ENCODE results near the gene POLA1.

The POLA1 gene

GRCh38 chrX:25018682-25019081 is 325.0 kb downstream of the POLA1 start (continued):
- TF ChIP-seq PATZ1 (CRISPR knock-in tag; IDR thresholded peaks at IDR 0.05; ENCODE audit: borderline replicate concordance) (no peak), TCF4 (CRISPR knock-in tag; IDR thresholded peaks at IDR 0.05; ENCODE audit: borderline replicate concordance) (no peak), ZNF8 (CRISPR knock-in tag; IDR thresholded peaks at IDR 0.05) (no peak)

GRCh38 chrX:25019707-25020390 is 326.1 kb downstream of the POLA1 start:
- 0 out of 3 replicates have a peak, but pooled peaks have one; percentile 11 for ATAC-seq
- TF ChIP-seq POU6F1 (CRISPR knock-in tag; IDR thresholded peaks at IDR 0.05; ENCODE audit: borderline replicate concordance, low read depth), result no peak
- no peak for TF ChIP-seq PPARA (CRISPR knock-in tag; IDR thresholded peaks at IDR 0.05; ENCODE audit: borderline replicate concordance)
- no peak for TF ChIP-seq TCF4 (CRISPR knock-in tag; IDR thresholded peaks at IDR 0.05; ENCODE audit: borderline replicate concordance)
- no peak for TF ChIP-seq ARNTL (CRISPR knock-in tag; IDR thresholded peaks at IDR 0.05; ENCODE audit: borderline replicate concordance, low read depth)
- no peak for TF ChIP-seq ZC3H10 (CRISPR knock-in tag; IDR thresholded peaks at IDR 0.05)
- no peak for TF ChIP-seq ZNF8 (CRISPR knock-in tag; IDR thresholded peaks at IDR 0.05)
- TF ChIP-seq ISL1 (CRISPR knock-in tag; IDR thresholded peaks at IDR 0.05), result no peak
- no peak for TF ChIP-seq OSR1 (CRISPR knock-in tag; IDR thresholded peaks at IDR 0.05)
- TF ChIP-seq CSRNP3 (CRISPR knock-in tag; IDR thresholded peaks at IDR 0.05), result no peak
- TF ChIP-seq ZFP3 (CRISPR knock-in tag; IDR thresholded peaks at IDR 0.05), result no peak
- no peak for TF ChIP-seq SNAI2 (CRISPR knock-in tag; IDR thresholded peaks at IDR 0.05)
- no peak for TF ChIP-seq GLIS3 (CRISPR knock-in tag; IDR thresholded peaks at IDR 0.05)
- no peak for TF ChIP-seq BACH2 (CRISPR knock-in tag; IDR thresholded peaks at IDR 0.05; ENCODE audit: borderline replicate concordance)

GRCh38 chrX:25020391-25020904 is 326.7 kb downstream of the POLA1 start:
- ATAC-seq, result no peak; the same call in 2 of the 3 replicates
- TF ChIP-seq TCF4 (CRISPR knock-in tag; IDR thresholded peaks at IDR 0.05; ENCODE audit: borderline replicate concordance), result no peak
- TF ChIP-seq ISL1 (CRISPR knock-in tag; IDR thresholded peaks at IDR 0.05), result no peak
- TF ChIP-seq ESRRG (CRISPR knock-in tag; IDR thresholded peaks at IDR 0.05), result no peak
- no peak for TF ChIP-seq ARNTL (CRISPR knock-in tag; IDR thresholded peaks at IDR 0.05; ENCODE audit: borderline replicate concordance, low read depth)
- no peak for TF ChIP-seq ZFP30 (CRISPR knock-in tag; IDR thresholded peaks at IDR 0.05)
- no peak for TF ChIP-seq ZFP3 (CRISPR knock-in tag; IDR thresholded peaks at IDR 0.05)
- TF ChIP-seq TSHZ2 (CRISPR knock-in tag; IDR thresholded peaks at IDR 0.05), result no peak
- no peak for TF ChIP-seq OSR1 (CRISPR knock-in tag; IDR thresholded peaks at IDR 0.05)
- TF ChIP-seq POU6F1 (CRISPR knock-in tag; IDR thresholded peaks at IDR 0.05; ENCODE audit: borderline replicate concordance, low read depth), result no peak
- no peak for TF ChIP-seq ZNF70 (CRISPR knock-in tag; IDR thresholded peaks at IDR 0.05)
- TF ChIP-seq PPARA (CRISPR knock-in tag; IDR thresholded peaks at IDR 0.05; ENCODE audit: borderline replicate concordance), result no peak
- no peak for TF ChIP-seq CSDC2 (CRISPR knock-in tag; IDR thresholded peaks at IDR 0.05)
- TF ChIP-seq ZNF8 (CRISPR knock-in tag; IDR thresholded peaks at IDR 0.05), result no peak
- no peak for TF ChIP-seq SNAI2 (CRISPR knock-in tag; IDR thresholded peaks at IDR 0.05)
- no peak for TF ChIP-seq BACH2 (CRISPR knock-in tag; IDR thresholded peaks at IDR 0.05; ENCODE audit: borderline replicate concordance)
